GM19468 (cell line): ENCODE results near the gene SLC35B1.
A peak's percentile ranks its signal among the peaks of the same experiment; 100 is the strongest.
"Not testable (repeated sequence)": the region's sequence is repeated elsewhere in the genome, so short reads cannot be mapped to it uniquely, and the experiment has no call there.

Source experiments
- ATAC-seq: cut with Tn5 transposase; IDR thresholded peaks from one replicate; pipeline ENCODE4 v1.9.1; 2021; ENCODE audit warnings: mild to moderate bottlenecking, moderate library complexity, moderate number of reproducible peaks; ENCODE audit not compliant: unreplicated experiment; ENCODE audit errors: extremely low read depth

The SLC35B1 gene

GRCh38 chr17:49677134-49677932 lies 30.4 kb downstream of the SLC35B1 start:
- ATAC-seq = peak; percentile 48

- peak; percentile 81 for ATAC-seq
Measured at GRCh38 chr17:49676276-49676868, 31.4 kb downstream of the SLC35B1 start.

GRCh38 chr17:49674507-49674906 lies 33.3 kb downstream of the SLC35B1 start:
- ATAC-seq = no peak

- ATAC-seq = not testable (repeated sequence)
Measured at GRCh38 chr17:49673679-49674078, 34.1 kb downstream of the SLC35B1 start.

GRCh38 chr17:49670641-49671040 lies 37.1 kb downstream of the SLC35B1 start:
- ATAC-seq = no peak

- ATAC-seq = no peak
Measured at GRCh38 chr17:49670002-49670401, 37.8 kb downstream of the SLC35B1 start.

GRCh38 chr17:49667854-49668253 lies 39.9 kb downstream of the SLC35B1 start:
- ATAC-seq = no peak

GRCh38 chr17:49664706-49665211 lies 43.0 kb downstream of the SLC35B1 start:
- no peak for ATAC-seq

- ATAC-seq = no peak
Measured at GRCh38 chr17:49659661-49660382, 47.9 kb downstream of the SLC35B1 start.

- no peak for ATAC-seq
Measured at GRCh38 chr17:49656247-49656646, 51.5 kb downstream of the SLC35B1 start.
